Left lung (tissue), 14 donors: ENCODE measurements around the gene HEY2. TPM values are rescaled to one million over a fixed set of nuclear protein-coding genes. Genes with fewer than 3 reads are reported as not detected.
A peak's percentile ranks its signal among the peaks of the same experiment; 100 is the strongest.
"Not testable (repeated sequence)": the region's sequence is repeated elsewhere in the genome, so short reads cannot be mapped to it uniquely, and the experiment has no call there.

Experiments
- ATAC-seq: fragments of 200-7000 bp; cut with Tn5 transposase; one replicate; pipeline ENCODE4 v1.9.1; 2020; ENCODE audit warnings: moderate library complexity
- DNase-seq, 4 donors: peaks; one replicate each; pipeline ENCODE4 v3.0.0-alpha.2; 2013 to 2020
- H3K27ac ChIP-seq, 2 donors: fragments of 200-600 bp; sonication (generic) in 1 of 2; one replicate each; pipeline versions ENCODE4 v1.5.0 to v1.8.0; 2020 to 2021
- H3K27me3 ChIP-seq, 2 donors: fragments of 200-600 bp; sonication (generic) in 1 of 2; one replicate each; pipeline versions ENCODE4 v1.5.0 to v1.8.0; 2020 to 2021
- H3K36me3 ChIP-seq, 2 donors: fragments of 200-600 bp; sonication (generic) in 1 of 2; one replicate each; pipeline versions ENCODE4 v1.5.0 to v1.8.0; 2020 to 2021
- H3K4me1 ChIP-seq, 2 donors: fragments of 200-600 bp; one replicate each; pipeline ENCODE4 v1.8.0; 2021
- H3K4me3 ChIP-seq, 2 donors: fragments of 200-600 bp; sonication (generic) in 1 of 2; one replicate each; pipeline versions ENCODE4 v1.5.0 to v1.8.0; 2020 to 2021; ENCODE audit warnings: mild to moderate bottlenecking in 1 of 2
- H3K9me3 ChIP-seq, 2 donors: fragments of 200-600 bp; sonication (generic) in 1 of 2; one replicate each; pipeline versions ENCODE4 v1.5.0 to v1.8.0; 2020 to 2021
- CTCF ChIP-seq, 2 donors: fragments of 200-600 bp; sonication (generic) in 1 of 2; IDR thresholded peaks; one replicate each; pipeline versions ENCODE4 v1.5.0 to v1.8.0; 2021; ENCODE audit warnings: antibody characterized with exemption in 2 of 2
- intact Hi-C, 2 donors: fragments of 100-400 bp; cut with DNase I; formaldehyde crosslinking; loops; one replicate each; pipeline versions ENCODE4 v1.11.2 to v1.14.2; 2022
- long read RNA-seq, 12 donors: library from polyadenylated mRNA in 2 of 12; unstranded in 2 of 12; transcript quantifications; one replicate each; pipeline ENCODE4 v2.0.0 and lab custom pipeline, GENCODE V29; 2019 to 2026
- polyA plus RNA-seq, 6 donors: library from polyadenylated mRNA; unstranded; fragments of 120-200 nt; gene quantifications; one replicate each; pipeline ENCODE4 v1.2.1, GENCODE V29; 2013; ENCODE audit not compliant: insufficient read length in 6 of 6
- total RNA-seq, 2 donors: library from RNA; stranded (reverse); fragmentation: NEBNext Ultra II Directional; extraction: Animal tissue kit (Norgen Biotek cat#: 25700); gene quantifications; one replicate each; pipeline ENCODE4 v1.2.1, GENCODE V29; 2021
- donor health status: DM: no; HTN: yes; CAD: no.
- donor health status: DM: no; HTN: no; CAD: no.

The HEY2 gene
- total RNA-seq, result 1 to 10 TPM; 1.4 to 3.6 TPM
- polyA plus RNA-seq, result 1 to 10 TPM; 1.1 to 1.6 (median 1.5) TPM
- long read RNA-seq, donor 1, partial matches to known transcripts, result 0 of 2 reads
- long read RNA-seq, donor 1, other reads (novel, unspliced or antisense), result 0 of 2 reads
- long read RNA-seq, donor 2, partial matches to known transcripts, result 0 of 1 reads
- long read RNA-seq, donor 2, other reads (novel, unspliced or antisense), result 0 of 1 reads
- long read RNA-seq, donor 3, partial matches to known transcripts, result 0 of 2 reads
- long read RNA-seq, donor 3, other reads (novel, unspliced or antisense), result 0 of 2 reads
- long read RNA-seq, donor 4, partial matches to known transcripts, result 0 of 1 reads
- long read RNA-seq, donor 4, other reads (novel, unspliced or antisense), result 0 of 1 reads
- long read RNA-seq, donor 5, result 0 reads
- long read RNA-seq, donor 6, result 0 reads
- long read RNA-seq, donor 7, result 0 reads
- long read RNA-seq, donor 8, result 0 reads
- long read RNA-seq, donor 9, result 0 reads
- long read RNA-seq, donor 10, partial matches to known transcripts, result 1 of 4 reads
- long read RNA-seq, donor 10, other reads (novel, unspliced or antisense), result 0 of 4 reads
- long read RNA-seq, donor 11, transcript HEY2-201 (5 exons, 2,678 nt), result major isoform, 10 of 10 reads
- long read RNA-seq, donor 11, partial matches to known transcripts, result 0 of 10 reads
- long read RNA-seq, donor 11, other reads (novel, unspliced or antisense), result 0 of 10 reads
- long read RNA-seq, donor 12, partial matches to known transcripts, result 0 of 1 reads
- long read RNA-seq, donor 12, other reads (novel, unspliced or antisense), result 0 of 1 reads

GRCh38 chr6:125749173-125749864 is at the start of gene HEY2:
TSS of gene HEY2 (plus strand) at chr6:125749632. CDS start at chr6:125749777, 145 bp downstream.
- H3K36me3 ChIP-seq, result no peaks in the 10 kb centered on the region
- no peaks in the 10 kb centered on the region for H3K9me3 ChIP-seq
- H3K27ac ChIP-seq, result peak within 1 kb of the TSS; percentile 58 to 77
- peaks cover 8 to 51% of the 10 kb centered on the region in 2 donors for H3K4me1 ChIP-seq
- DNase-seq (peak; percentile 79 to 99 (median 92)), ATAC-seq (peak; percentile 98)
- peaks cover 56 to 100% of the 10 kb centered on the region in 2 donors for H3K27me3 ChIP-seq
- peak within 1 kb of the TSS; percentile 65 to 72 for H3K4me3 ChIP-seq
- intact Hi-C loops, result no loop called here
- TF ChIP-seq CTCF (IDR thresholded peaks at IDR 0.05), result peak in 1 of 2 donors; percentile 44

- Histone ChIP-seq H3K36me3 (no peaks in the 10 kb centered on the region), H3K9me3 (no peaks in the 10 kb centered on the region), H3K27ac (no peak overlapping the region), H3K27me3 (no peaks in the 10 kb centered on the region), H3K4me1 (no peaks in the 10 kb centered on the region), H3K4me3 (no peak overlapping the region)
- no peak for TF ChIP-seq CTCF (IDR thresholded peaks at IDR 0.05)
- intact Hi-C loops, result no loop called here
- ATAC-seq (no peak), DNase-seq (no peak)
Measured at GRCh38 chr6:125700581-125701353, 48.7 kb upstream of the HEY2 start.

GRCh38 chr6:125701354-125701668 is 48.1 kb upstream of the HEY2 start:
- no peak overlapping the region for H3K4me3 ChIP-seq
- no peaks in the 10 kb centered on the region for H3K27me3 ChIP-seq
- H3K4me1 ChIP-seq, result no peaks in the 10 kb centered on the region
- H3K9me3 ChIP-seq, result no peaks in the 10 kb centered on the region
- TF ChIP-seq CTCF (IDR thresholded peaks at IDR 0.05), result no peak
- no peaks in the 10 kb centered on the region for H3K36me3 ChIP-seq
- ATAC-seq (no peak), DNase-seq (no peak)
- H3K27ac ChIP-seq, result no peak overlapping the region
- intact Hi-C loops, result no loop called here

- H3K4me1 ChIP-seq, intact Hi-C loops, H3K27me3 ChIP-seq, H3K4me3 ChIP-seq, H3K27ac ChIP-seq, H3K36me3 ChIP-seq, ATAC-seq, DNase-seq, H3K9me3 ChIP-seq: not testable (repeated sequence)
Measured at GRCh38 chr6:125703882-125704281, 45.5 kb upstream of the HEY2 start.

GRCh38 chr6:125707615-125708243 is 41.7 kb upstream of the HEY2 start:
- Histone ChIP-seq H3K27ac (no peak overlapping the region), H3K36me3 (no peaks in the 10 kb centered on the region), H3K4me1 (no peaks in the 10 kb centered on the region), H3K27me3 (no peaks in the 10 kb centered on the region), H3K9me3 (peaks cover 0 to 5% of the 10 kb centered on the region in 2 donors), H3K4me3 (no peak overlapping the region)
- ATAC-seq (no peak), DNase-seq (no peak)
- intact Hi-C loops, result no loop called here
- no peak for TF ChIP-seq CTCF (IDR thresholded peaks at IDR 0.05)
